Glutamatergic neuron (in vitro differentiated cells): ENCODE results near the gene IRS1. TPM values are rescaled to one million over a fixed set of nuclear protein-coding genes. Genes with fewer than 3 reads are reported as not detected.

Experiments
- DNase-seq: peaks from one replicate; pipeline ENCODE4 v3.0.0; 2022
- H3K27ac Mint-ChIP-seq: one replicate; pipeline ENCODE4 v1.8.0; 2020; ENCODE audit warnings: mild to moderate bottlenecking, mixed read lengths, inconsistent platforms; ENCODE audit not compliant: unreplicated experiment
- H3K27me3 Mint-ChIP-seq: one replicate; pipeline ENCODE4 v1.8.0; 2020; ENCODE audit warnings: mild to moderate bottlenecking, moderate library complexity, mixed read lengths, inconsistent platforms; ENCODE audit not compliant: unreplicated experiment
- H3K36me3 Mint-ChIP-seq: one replicate; pipeline ENCODE4 v1.8.0; 2020; ENCODE audit warnings: mild to moderate bottlenecking, mixed read lengths, inconsistent platforms; ENCODE audit not compliant: unreplicated experiment
- H3K4me1 Mint-ChIP-seq: one replicate; pipeline ENCODE4 v1.8.0; 2020; ENCODE audit warnings: mild to moderate bottlenecking, low read depth, mixed read lengths, inconsistent platforms; ENCODE audit not compliant: unreplicated experiment
- H3K4me3 Mint-ChIP-seq: one replicate; pipeline ENCODE4 v1.8.0; 2020; ENCODE audit warnings: mild to moderate bottlenecking, mixed read lengths, inconsistent platforms; ENCODE audit not compliant: unreplicated experiment
- H3K9me3 Mint-ChIP-seq: one replicate; pipeline ENCODE4 v1.8.0; 2020; ENCODE audit warnings: mild to moderate bottlenecking, moderate library complexity, mixed read lengths, inconsistent platforms; ENCODE audit not compliant: unreplicated experiment
- CTCF ChIP-seq: fragments of 200-600 bp; sonication (generic); IDR thresholded peaks from one replicate; pipeline ENCODE4 v1.5.0; 2021; ENCODE audit not compliant: partially characterized antibody, unreplicated experiment
- total RNA-seq: library from RNA; stranded (reverse); fragmentation: NEBNext Ultra II Directional; extraction: Animal tissue kit (Norgen Biotek cat#: 25700); gene quantifications from one replicate; pipeline ENCODE4 v1.2.1, GENCODE V29; 2021; ENCODE audit not compliant: unreplicated experiment

Gene IRS1
- total RNA-seq, 1 donor from 2014 or later = 8.1 TPM

- H3K27me3 Mint-ChIP-seq = no peaks in the 10 kb centered on the region
- no peak for TF ChIP-seq CTCF
- H3K4me3 Mint-ChIP-seq = no peak overlapping the region
- H3K9me3 Mint-ChIP-seq = peaks cover 3% of the 10 kb centered on the region
- no peak overlapping the region for H3K27ac Mint-ChIP-seq
- no peak for DNase-seq
- peaks cover 12% of the 10 kb centered on the region for H3K4me1 Mint-ChIP-seq
- no peaks in the 10 kb centered on the region for H3K36me3 Mint-ChIP-seq
These were observed 81.9 kb downstream of the IRS1 start for GRCh38 chr2:226717719-226718118.

- Mint-ChIP-seq H3K36me3 (no peaks in the 10 kb centered on the region), H3K27ac (no peak overlapping the region), H3K4me3 (no peak overlapping the region), H3K9me3 (peaks cover 3% of the 10 kb centered on the region), H3K27me3 (no peaks in the 10 kb centered on the region), H3K4me1 (peaks cover 11% of the 10 kb centered on the region)
- DNase-seq = no peak
- no peak for TF ChIP-seq CTCF
These were observed 83.5 kb downstream of the IRS1 start for GRCh38 chr2:226716126-226716525.

GRCh38 chr2:226715347-226715990 is 84.2 kb downstream of the IRS1 start:
- no peak for TF ChIP-seq CTCF
- Mint-ChIP-seq H3K36me3 (no peaks in the 10 kb centered on the region), H3K9me3 (no peaks in the 10 kb centered on the region), H3K4me3 (no peak overlapping the region), H3K27me3 (no peaks in the 10 kb centered on the region), H3K27ac (no peak overlapping the region), H3K4me1 (peaks cover 4% of the 10 kb centered on the region)
- DNase-seq = no peak

- H3K9me3 Mint-ChIP-seq = no peaks in the 10 kb centered on the region
- TF ChIP-seq CTCF = no peak
- no peak for DNase-seq
- no peak overlapping the region for H3K4me3 Mint-ChIP-seq
- H3K27ac Mint-ChIP-seq = no peak overlapping the region
- H3K36me3 Mint-ChIP-seq = no peaks in the 10 kb centered on the region
- no peaks in the 10 kb centered on the region for H3K4me1 Mint-ChIP-seq
- no peaks in the 10 kb centered on the region for H3K27me3 Mint-ChIP-seq
These were observed 86.7 kb downstream of the IRS1 start for GRCh38 chr2:226712941-226713340.

- H3K27me3 Mint-ChIP-seq = no peaks in the 10 kb centered on the region
These were observed 87.9 kb downstream of the IRS1 start for GRCh38 chr2:226711606-226712296.

More at GRCh38 chr2:226711606-226712296, 87.9 kb downstream of the IRS1 start:
- H3K9me3 Mint-ChIP-seq = no peaks in the 10 kb centered on the region
- no peak for DNase-seq
- H3K36me3 Mint-ChIP-seq = no peaks in the 10 kb centered on the region
- H3K4me3 Mint-ChIP-seq = no peak overlapping the region
- TF ChIP-seq CTCF = no peak
- H3K27ac Mint-ChIP-seq = no peak overlapping the region
- H3K4me1 Mint-ChIP-seq = no peaks in the 10 kb centered on the region
